DLD1 (cell line): ENCODE measurements around the gene GFRA1.

Experiments used
- in situ Hi-C: cut with HindIII; loops from 2 replicates; pipeline ENCODE4 v1.10.0; 2017; ENCODE audit warnings: low sequenced_read_pairs

GFRA1 gene

GRCh38 chr10:116245156-116245555 is 27.9 kb downstream of the GFRA1 start:
- in situ Hi-C loops: no loop called here

- in situ Hi-C loops: no loop called here
These were observed 31.2 kb downstream of the GFRA1 start for GRCh38 chr10:116241642-116242410.

DNA sequence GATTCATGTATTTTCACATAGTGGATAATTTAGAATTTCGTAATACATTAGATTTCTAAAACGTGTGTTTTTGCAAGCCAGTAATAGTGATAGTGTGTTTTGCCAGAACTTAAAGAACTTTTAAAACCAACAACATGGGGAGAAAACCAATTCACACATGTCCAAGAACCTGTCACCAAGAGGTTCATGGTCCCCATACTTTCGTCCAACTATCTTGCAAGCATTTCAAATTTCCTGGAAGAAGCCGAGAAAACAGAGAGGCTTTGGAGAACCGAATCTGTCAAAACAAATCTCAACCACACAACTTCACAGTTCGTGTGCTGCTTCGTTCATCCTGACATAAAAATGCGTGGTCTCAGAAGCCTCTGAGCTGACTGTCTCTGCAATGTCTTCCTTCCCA is 31.9 kb downstream of the GFRA1 start:
- in situ Hi-C loops: no loop called here

DNA sequence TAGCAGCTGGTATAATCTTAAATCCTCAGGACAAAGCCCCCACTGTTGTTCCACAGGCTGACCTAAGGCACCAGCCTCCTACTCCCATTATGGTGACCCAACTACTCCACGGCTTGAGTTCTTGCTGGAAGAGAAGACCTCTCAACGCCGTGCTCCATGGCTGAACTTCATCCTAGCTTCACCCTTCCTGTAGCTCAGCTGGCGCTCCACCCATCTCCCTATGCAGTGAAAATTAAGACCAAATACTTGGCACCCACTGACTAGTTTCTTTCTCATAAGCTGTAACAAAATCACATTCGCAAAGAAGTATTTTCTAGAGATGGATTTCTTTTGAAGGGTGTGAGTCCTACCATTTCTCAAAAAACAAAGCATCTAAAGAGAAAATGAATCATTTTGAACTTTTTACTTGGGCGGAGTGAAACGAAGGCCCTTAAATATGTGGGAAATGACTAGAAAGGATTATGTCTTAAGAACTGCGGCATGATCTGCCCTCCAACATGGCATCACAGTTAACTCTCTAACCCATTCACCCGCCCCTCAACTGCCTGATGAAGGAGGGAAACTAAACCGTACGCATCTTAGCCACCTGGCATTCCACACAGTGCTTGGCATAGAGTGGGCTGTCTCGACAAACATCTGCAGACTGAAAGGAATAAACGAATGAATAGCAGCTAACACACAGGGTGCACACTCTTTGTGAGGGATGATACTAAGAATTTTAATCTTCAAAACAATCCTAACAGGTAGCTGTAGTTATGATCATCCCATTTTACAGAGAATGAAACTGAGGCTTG is 32.7 kb downstream of the GFRA1 start:
- in situ Hi-C loops: no loop called here

DNA sequence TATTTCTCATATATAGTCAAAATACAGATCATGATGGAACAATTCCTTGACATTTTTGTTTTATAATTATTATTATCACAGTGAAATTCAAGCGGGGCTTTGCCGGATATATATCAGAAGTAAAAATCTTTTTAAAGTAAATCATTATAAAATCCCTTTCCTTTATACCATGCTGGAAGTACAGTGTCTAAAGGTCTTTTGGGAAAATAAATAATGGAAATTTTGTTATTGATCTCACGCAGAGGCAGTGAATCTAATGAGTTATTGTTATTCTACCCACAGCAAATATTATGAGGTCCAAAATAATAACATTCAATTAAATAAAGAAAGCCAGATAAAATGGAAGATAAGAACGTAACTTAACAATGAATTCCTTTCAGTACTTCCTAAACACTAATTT is 33.8 kb downstream of the GFRA1 start:
- in situ Hi-C loops: no loop called here

GRCh38 chr10:116237970-116238369 is 35.0 kb downstream of the GFRA1 start:
- in situ Hi-C loops: no loop called here

- in situ Hi-C loops: no loop called here
These were observed 35.7 kb downstream of the GFRA1 start for GRCh38 chr10:116237260-116237659.

DNA sequence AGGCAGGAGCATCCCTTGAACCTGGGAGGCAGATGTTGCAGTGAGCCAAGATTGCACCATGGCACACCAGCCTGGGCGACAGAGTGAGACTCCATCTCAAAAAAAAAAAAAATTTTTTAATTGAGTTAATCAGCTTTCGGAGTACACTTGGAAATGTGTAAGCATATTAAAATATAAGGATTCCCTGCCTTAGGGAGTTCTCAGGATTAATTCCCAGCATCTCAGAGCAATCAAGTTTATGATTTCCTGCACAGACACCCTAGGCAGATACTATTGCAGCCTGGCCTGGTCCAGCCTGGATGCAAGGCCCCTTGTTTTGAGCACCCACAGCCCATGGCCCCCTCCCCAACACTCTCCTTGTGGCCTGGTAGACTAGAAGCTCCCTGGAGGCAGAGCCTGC is 39.8 kb downstream of the GFRA1 start:
- in situ Hi-C loops: no loop called here

DNA sequence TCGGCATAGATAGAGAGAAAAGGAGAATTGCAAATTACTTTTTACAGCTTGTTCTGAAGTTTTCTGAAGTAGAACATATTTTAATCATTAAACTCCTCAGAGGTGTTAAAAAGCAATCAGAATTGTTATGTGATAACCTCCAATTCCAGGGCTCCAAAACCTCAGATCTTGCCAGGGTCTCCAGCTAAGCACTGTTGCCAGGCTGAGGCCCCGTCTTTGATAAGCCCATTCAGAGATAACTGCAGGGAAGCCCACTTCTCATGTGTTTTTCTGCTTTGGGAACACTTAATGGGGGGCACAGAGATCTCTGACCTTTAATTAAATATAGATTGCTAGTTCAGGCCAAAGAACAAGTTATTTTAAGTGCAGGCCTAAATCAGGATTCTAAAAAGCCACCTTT is 40.4 kb downstream of the GFRA1 start:
- in situ Hi-C loops: no loop called here

DNA sequence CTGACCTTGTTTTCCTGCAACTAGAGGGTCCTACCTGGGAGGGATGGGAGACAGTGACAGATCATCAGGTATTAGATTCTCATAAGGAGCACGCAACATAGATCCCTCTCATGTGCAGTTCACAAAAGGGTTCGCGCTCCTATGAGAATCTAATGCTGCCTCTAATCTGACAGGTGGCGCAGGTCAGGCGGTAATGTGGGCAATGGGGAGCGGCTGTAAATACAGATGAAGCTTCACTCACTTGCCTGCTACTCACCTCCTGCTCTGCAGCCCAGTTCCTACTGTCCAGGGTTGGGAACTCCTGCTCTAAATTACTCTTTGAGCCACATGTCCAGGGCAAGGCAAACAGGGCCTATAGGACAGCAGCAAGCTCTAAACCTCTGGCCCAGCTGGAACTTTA is 46.2 kb downstream of the GFRA1 start:
- in situ Hi-C loops: no loop called here

DNA sequence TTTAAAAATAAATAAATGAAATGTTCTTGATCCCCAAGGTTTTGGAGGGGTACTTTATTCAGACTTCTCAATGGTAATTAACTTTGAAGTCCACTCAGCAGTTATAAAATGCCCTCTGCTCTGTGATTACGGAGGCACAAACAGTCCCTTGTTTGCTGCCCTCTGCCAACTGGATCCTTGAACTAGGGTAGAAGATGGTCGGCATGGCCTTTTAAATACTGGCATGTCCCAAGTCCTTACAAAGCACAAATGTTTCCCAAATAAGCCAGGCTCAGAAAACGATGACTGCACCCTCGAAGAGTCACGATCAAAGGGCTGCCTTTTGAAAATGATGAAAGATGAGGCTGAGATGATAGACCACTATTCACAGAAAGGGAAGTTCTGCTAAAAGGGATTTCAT is 47.0 kb downstream of the GFRA1 start:
- in situ Hi-C loops: no loop called here

DNA sequence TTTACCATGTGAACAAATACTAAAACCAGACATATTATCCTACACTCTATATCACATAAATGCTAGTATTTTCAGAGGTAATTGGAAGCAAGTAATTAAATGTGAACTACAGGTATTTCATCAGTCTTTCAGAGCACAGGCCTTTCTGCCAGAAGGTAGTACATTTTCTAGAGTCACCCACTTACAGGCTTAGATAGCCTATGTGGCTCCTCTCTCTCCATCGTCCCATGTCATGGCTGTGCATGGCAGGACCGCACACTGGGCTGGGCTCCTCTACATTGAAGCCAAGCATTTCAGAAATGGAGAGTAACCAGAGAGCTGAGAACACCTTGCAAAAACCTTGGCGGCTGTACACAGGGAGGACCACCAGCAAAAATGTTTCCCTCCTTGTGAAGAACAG is 49.7 kb downstream of the GFRA1 start:
- in situ Hi-C loops: no loop called here

GRCh38 chr10:116221053-116221452 is 52.0 kb downstream of the GFRA1 start:
- in situ Hi-C loops: no loop called here

DNA sequence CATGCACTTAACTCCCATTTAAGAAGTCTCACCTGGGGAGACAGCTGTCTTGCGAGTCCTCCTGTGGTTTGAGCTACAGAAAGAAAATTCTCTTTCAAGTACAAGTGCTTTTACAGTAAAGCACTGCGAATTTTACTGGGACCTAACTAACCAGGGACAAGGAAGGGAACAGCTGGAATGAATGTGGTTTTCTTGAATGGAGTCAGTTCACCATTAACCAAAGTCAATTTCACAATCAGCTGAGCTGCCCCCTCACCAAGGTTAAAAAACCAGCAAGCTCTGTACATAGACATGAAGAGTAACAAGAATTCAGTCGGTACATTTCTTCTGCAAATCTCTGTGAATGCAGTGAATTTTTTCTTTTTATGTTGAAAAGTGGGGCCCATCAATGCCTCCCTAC is 56.3 kb downstream of the GFRA1 start:
- in situ Hi-C loops: no loop called here

DNA sequence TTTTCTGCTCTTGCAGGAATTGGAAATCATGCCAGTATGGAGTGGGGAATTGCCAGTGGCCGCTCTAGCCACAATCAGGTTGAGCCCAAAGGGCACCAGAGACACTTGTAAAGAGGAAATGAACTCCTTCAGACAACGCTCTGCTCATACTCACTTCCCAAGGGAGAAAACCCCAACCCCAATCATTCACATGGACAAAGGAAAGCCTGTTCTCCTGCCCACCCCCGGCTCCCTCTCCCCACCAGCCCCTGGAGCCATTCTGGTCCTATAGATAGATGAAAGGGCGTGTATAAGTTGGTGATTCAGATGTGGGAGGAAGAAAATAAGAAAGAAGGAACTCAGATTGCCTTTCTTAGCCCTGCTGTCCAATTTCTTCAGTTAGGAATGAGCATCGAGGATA is 57.4 kb downstream of the GFRA1 start:
- in situ Hi-C loops: no loop called here

DNA sequence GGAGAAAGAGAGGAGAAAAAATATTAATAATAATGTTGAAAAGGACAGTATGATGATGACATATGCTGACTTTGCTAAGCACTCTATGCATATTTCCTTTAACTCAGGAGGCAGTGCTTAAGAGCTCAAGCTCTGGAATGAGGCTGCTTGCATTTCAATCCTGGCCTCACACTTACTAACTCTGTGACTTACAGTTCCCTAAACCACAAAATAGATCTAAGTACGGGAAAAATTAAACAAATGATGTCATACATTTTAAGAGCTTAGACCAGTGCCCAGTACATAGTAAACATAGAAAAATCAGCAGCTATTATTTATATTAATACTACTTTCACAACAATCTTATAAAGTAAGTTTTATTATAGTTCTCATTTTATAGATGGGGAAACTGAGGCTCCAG is 61.3 kb downstream of the GFRA1 start:
- in situ Hi-C loops: no loop called here

- in situ Hi-C loops: no loop called here
These were observed 62.2 kb downstream of the GFRA1 start for GRCh38 chr10:116210588-116211346.

DNA sequence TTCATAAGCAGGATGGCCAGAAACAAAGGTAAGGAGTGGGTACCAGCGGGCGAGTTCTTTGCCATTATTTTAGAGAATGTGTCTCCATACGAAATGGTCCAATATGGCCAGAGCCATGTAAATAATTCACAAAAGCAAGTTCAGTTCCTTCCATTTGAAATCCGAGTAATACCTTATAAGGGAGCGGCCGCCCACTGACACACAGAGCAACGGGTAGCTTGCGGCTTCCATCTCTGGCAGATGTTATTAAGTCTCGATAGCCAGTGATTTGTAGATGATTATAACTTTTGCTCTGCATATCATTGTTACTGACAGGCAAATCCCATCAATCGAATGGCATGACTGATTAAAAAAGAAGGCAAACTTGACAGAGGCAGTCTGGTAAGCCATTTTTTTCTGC is 63.2 kb downstream of the GFRA1 start:
- in situ Hi-C loops: no loop called here

DNA sequence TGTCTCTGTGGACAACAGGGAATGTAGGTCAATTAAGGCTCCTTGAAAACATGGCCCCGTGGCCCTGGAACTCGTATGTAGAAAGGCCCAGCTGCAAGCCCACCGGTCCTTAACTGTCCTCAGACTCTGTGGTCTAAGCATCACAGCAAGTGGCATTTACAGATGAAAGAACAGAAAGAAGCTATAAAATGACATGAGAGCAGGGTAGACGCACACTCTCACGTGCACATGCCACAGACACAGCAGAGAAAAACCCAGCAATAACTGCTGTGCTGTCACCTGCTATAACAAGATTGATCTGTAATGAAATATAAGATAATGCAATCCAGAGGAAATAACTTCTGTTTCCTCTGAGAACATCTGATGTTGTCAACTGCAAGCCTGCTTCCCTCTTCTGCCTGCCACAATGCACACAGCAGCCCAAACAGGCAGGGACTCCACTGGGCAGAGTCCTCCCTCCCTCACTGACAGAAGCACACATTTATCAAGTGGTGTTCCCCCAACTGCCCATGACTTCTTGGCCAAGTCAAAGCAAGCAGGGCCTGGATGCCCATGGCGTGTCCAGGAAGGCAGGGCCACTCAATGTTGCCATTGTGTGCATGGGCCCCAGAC is 63.9 kb downstream of the GFRA1 start:
- in situ Hi-C loops: no loop called here

- in situ Hi-C loops: no loop called here
These were observed 65.3 kb downstream of the GFRA1 start for GRCh38 chr10:116207690-116208089.

DNA sequence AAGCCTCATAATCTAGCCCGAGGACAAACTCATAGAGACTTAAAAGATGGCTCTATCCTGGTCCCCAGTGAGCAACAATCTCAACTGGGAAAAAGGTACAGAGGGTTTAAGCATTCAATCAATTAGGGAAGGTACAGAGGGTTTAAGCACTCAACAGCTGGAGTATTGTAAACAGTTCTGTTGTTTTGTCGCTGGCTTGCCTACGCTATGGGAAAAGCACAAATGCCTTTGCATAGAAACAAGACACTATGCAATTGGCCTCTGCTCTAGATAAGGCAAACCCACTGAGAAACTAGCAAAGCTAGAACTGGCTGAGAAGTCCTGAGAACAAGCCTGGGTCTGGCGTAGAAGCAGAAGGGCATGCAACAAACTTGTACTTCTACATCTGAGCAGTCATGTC is 69.3 kb downstream of the GFRA1 start:
- in situ Hi-C loops: no loop called here
